GM23338 (cell line): ENCODE measurements around the gene CLRN2. TPM values are rescaled to one million over a fixed set of nuclear protein-coding genes. Genes with fewer than 3 reads are reported as not detected.

Source experiments
- ATAC-seq: fragments of 200-7000 bp; cut with Tn5 transposase; 3 replicates; pipeline ENCODE4 v1.9.1; 2020
- DNase-seq: peaks from one replicate; pipeline ENCODE4 v3.0.0-alpha.2; 2015; ENCODE audit warnings: low spot score
- H2AFZ ChIP-seq: fragments of 200-600 bp; sonication (generic); 2 replicates; pipeline ENCODE4 v1.8.0; 2016; ENCODE audit warnings: antibody characterized with exemption, mild to moderate bottlenecking, moderate library complexity
- H3F3A ChIP-seq: fragments of 200-600 bp; sonication (generic); replicated peaks from 2 replicates; pipeline ENCODE4 v1.8.0; 2017; ENCODE audit warnings: antibody characterized with exemption, mixed run types, low read depth
- H3K27ac ChIP-seq: fragments of 200-600 bp; sonication (generic); 2 replicates; pipeline ENCODE4 v1.6.1; 2016; ENCODE audit warnings: low read depth
- H3K27me3 ChIP-seq: fragments of 200-600 bp; sonication (generic); 2 replicates; pipeline ENCODE4 v1.8.0; 2016; ENCODE audit warnings: mild to moderate bottlenecking, mixed run types, moderate library complexity; ENCODE audit not compliant: insufficient read depth
- H3K36me3 ChIP-seq: fragments of 200-600 bp; sonication (generic); 2 replicates; pipeline ENCODE4 v1.8.0; 2016; ENCODE audit warnings: mild to moderate bottlenecking; ENCODE audit not compliant: insufficient read depth
- H3K4me1 ChIP-seq: fragments of 200-600 bp; sonication (generic); 2 replicates; pipeline ENCODE4 v1.8.0; 2016; ENCODE audit warnings: mild to moderate bottlenecking, moderate library complexity; ENCODE audit not compliant: insufficient read depth
- H3K4me2 ChIP-seq: fragments of 200-600 bp; sonication (generic); 2 replicates; pipeline ENCODE4 v1.7.1; 2017; ENCODE audit warnings: mixed run types
- H3K4me3 ChIP-seq: fragments of 200-600 bp; sonication (generic); 2 replicates; pipeline ENCODE4 v1.6.1; 2016; ENCODE audit warnings: mixed run types
- H3K79me2 ChIP-seq: fragments of 200-600 bp; sonication (generic); replicated peaks from 2 replicates; pipeline ENCODE4 v1.8.0; 2017; ENCODE audit warnings: mild to moderate bottlenecking; ENCODE audit not compliant: insufficient read depth
- H3K9me2 ChIP-seq: fragments of 200-600 bp; sonication (generic); 2 replicates; pipeline ENCODE4 v1.8.0; 2017; ENCODE audit not compliant: insufficient read depth
- H4K20me1 ChIP-seq: fragments of 200-600 bp; sonication (generic); replicated peaks from 2 replicates; pipeline ENCODE4 v1.8.0; 2017; ENCODE audit warnings: mild to moderate bottlenecking; ENCODE audit not compliant: insufficient read depth
- H3K27ac Mint-ChIP-seq: 2 replicates; pipeline ENCODE4 v1.8.0; 2020; ENCODE audit warnings: inconsistent platforms, mild to moderate bottlenecking, moderate library complexity, mixed read lengths
- H3K27me3 Mint-ChIP-seq: 3 replicates; pipeline ENCODE4 v1.8.0; 2022; ENCODE audit warnings: low read depth, mild to moderate bottlenecking, moderate library complexity, mixed read lengths, inconsistent platforms; ENCODE audit not compliant: insufficient read depth, poor library complexity
- H3K36me3 Mint-ChIP-seq: 3 replicates; pipeline ENCODE4 v1.8.0; 2021; ENCODE audit warnings: low read depth, mild to moderate bottlenecking, inconsistent platforms, moderate library complexity, mixed read lengths
- H3K4me1 Mint-ChIP-seq: 3 replicates; pipeline ENCODE4 v1.8.0; 2020; ENCODE audit warnings: mild to moderate bottlenecking, inconsistent platforms, mixed read lengths
- H3K4me3 Mint-ChIP-seq: 3 replicates; pipeline ENCODE4 v1.8.0; 2021; ENCODE audit warnings: moderate library complexity, mild to moderate bottlenecking, inconsistent platforms, mixed read lengths
- H3K9me3 Mint-ChIP-seq: 3 replicates; pipeline ENCODE4 v1.8.0; 2020; ENCODE audit warnings: moderate library complexity, mild to moderate bottlenecking, inconsistent platforms, mixed read lengths
- CREB1 ChIP-seq: fragments of 250-450 bp; sonication (Bioruptor Pico); IDR thresholded peaks from 2 replicates; pipeline ENCODE4 v1.5.0; 2020; ENCODE audit warnings: low read depth, mild to moderate bottlenecking, moderate library complexity
- EZH2 ChIP-seq: fragments of 200-600 bp; sonication (generic); IDR thresholded peaks from one replicate; pipeline ENCODE4 v1.8.0; 2017; ENCODE audit warnings: antibody characterized with exemption, mild to moderate bottlenecking, low read depth; ENCODE audit not compliant: unreplicated experiment
- EZH2phosphoT487 ChIP-seq: fragments of 200-600 bp; sonication (generic); IDR thresholded peaks from one replicate; pipeline ENCODE4 v1.8.1; 2018; ENCODE audit warnings: antibody characterized with exemption; ENCODE audit not compliant: unreplicated experiment
- JUNB ChIP-seq: IDR thresholded peaks from one replicate; pipeline ENCODE4 v1.6.1; 2016; ENCODE audit warnings: antibody characterized with exemption; ENCODE audit not compliant: unreplicated experiment
- NANOG ChIP-seq: IDR thresholded peaks from 2 replicates; pipeline ENCODE4 v1.6.1; 2016; ENCODE audit warnings: antibody characterized with exemption, borderline replicate concordance
- POLR2AphosphoS5 ChIP-seq: IDR thresholded peaks from 2 replicates; pipeline ENCODE4 v1.6.1; 2016; ENCODE audit warnings: antibody characterized with exemption, low read depth
- STAT1 ChIP-seq: IDR thresholded peaks from one replicate; pipeline ENCODE4 v1.6.1; 2016; ENCODE audit warnings: antibody characterized with exemption; ENCODE audit not compliant: unreplicated experiment
- ZNF114 ChIP-seq: fragments of 250-450 bp; sonication (Bioruptor Pico); IDR thresholded peaks from 2 replicates; pipeline ENCODE4 v1.5.0; 2020; ENCODE audit warnings: mild to moderate bottlenecking, moderate library complexity
- ZNF331 ChIP-seq: fragments of 250-450 bp; sonication (Bioruptor Pico); IDR thresholded peaks from 2 replicates; pipeline ENCODE4 v1.5.0; 2020; ENCODE audit warnings: low read depth, mild to moderate bottlenecking, moderate library complexity
- polyA plus RNA-seq: library from polyadenylated mRNA; unstranded; fragments of >200 nt; fragmentation: Nextera tagmentation; extraction: Ambion mirVana; gene quantifications from 2 replicates; pipeline ENCODE4 v1.2.1, GENCODE V29; 2016
- total RNA-seq: library from RNA; depleted of rRNA; stranded (reverse); fragments of >200 nt; shearing (Covaris generic); gene quantifications from 2 replicates; pipeline ENCODE4 v1.2.3, GENCODE V29; 2014
- TF ChIP-seq, protein P1 (sequence below): IDR thresholded peaks from one replicate; pipeline ENCODE4 v1.6.1; 2018; ENCODE audit warnings: antibody characterized with exemption; ENCODE audit not compliant: unreplicated experiment
- TF ChIP-seq, protein P2 (sequence below): IDR thresholded peaks from 2 replicates; pipeline ENCODE4 v1.6.1; 2016; ENCODE audit warnings: antibody characterized with exemption
- TF ChIP-seq, protein P3 (sequence below), 2 experiments: fragments of 200-600 bp in 1 of 2; sonication (generic) in 1 of 2; conservative IDR thresholded peaks; 2 replicates each; pipeline versions ENCODE4 v1.5.1 to v1.6.1; 2016 to 2017; ENCODE audit warnings: antibody characterized with exemption in 2 of 2, low read depth in 2 of 2, mild to moderate bottlenecking in 2 of 2, moderate library complexity in 1 of 2
- TF ChIP-seq, protein P4 (sequence below): fragments of 250-450 bp; sonication (Bioruptor Pico); IDR thresholded peaks from 2 replicates; pipeline ENCODE4 v1.5.0; 2020; ENCODE audit warnings: mild to moderate bottlenecking, moderate library complexity

The CLRN2 gene
- total and polyA plus RNA-seq, 2 experiments from 2014 or later: not detected

DNA sequence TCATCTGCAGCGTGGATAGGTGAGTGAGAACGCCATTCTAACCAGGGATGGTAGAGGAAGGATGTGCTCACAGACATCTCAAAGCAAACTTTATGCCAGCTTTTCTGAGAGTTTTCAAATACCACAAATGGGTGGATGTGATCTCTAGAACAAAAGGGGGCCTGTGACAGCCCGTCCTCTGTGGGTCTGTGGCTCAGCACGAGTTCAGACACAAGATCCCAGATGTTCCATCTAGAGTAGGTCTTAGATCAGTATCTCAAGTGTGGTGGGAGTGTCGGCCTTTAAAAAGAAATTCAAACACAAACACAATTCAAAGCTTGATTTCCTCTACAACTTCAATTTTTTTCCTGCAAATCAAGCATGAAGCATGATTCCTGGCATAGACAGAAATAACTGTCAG is 25.8 kb upstream of the CLRN2 start:
- H3K27ac Mint-ChIP-seq: no peak overlapping the region
- Histone ChIP-seq H3K27me3 (no peaks in the 10 kb centered on the region), H3K36me3 (peaks cover 7% of the 10 kb centered on the region), H2AFZ (no peak overlapping the region), H3K4me3 (no peak overlapping the region), H3K9me2 (no peaks in the 10 kb centered on the region), H3K4me2 (no peak overlapping the region), H3K27ac (no peak overlapping the region), H3K4me1 (no peaks in the 10 kb centered on the region), H3K79me2 (no peaks in the 10 kb centered on the region), H4K20me1 (peaks cover 2% of the 10 kb centered on the region), H3F3A (no peaks in the 10 kb centered on the region)
- TF ChIP-seq POLR2AphosphoS5 (no peak), CREB1 (CRISPR knock-in tag) (no peak), NANOG (no peak), ZNF114 (CRISPR knock-in tag) (no peak), EZH2phosphoT487 (no peak), JUNB (no peak), EZH2 (no peak), ZNF331 (CRISPR knock-in tag) (no peak), STAT1 (no peak)
- TF ChIP-seq, protein P1, sequence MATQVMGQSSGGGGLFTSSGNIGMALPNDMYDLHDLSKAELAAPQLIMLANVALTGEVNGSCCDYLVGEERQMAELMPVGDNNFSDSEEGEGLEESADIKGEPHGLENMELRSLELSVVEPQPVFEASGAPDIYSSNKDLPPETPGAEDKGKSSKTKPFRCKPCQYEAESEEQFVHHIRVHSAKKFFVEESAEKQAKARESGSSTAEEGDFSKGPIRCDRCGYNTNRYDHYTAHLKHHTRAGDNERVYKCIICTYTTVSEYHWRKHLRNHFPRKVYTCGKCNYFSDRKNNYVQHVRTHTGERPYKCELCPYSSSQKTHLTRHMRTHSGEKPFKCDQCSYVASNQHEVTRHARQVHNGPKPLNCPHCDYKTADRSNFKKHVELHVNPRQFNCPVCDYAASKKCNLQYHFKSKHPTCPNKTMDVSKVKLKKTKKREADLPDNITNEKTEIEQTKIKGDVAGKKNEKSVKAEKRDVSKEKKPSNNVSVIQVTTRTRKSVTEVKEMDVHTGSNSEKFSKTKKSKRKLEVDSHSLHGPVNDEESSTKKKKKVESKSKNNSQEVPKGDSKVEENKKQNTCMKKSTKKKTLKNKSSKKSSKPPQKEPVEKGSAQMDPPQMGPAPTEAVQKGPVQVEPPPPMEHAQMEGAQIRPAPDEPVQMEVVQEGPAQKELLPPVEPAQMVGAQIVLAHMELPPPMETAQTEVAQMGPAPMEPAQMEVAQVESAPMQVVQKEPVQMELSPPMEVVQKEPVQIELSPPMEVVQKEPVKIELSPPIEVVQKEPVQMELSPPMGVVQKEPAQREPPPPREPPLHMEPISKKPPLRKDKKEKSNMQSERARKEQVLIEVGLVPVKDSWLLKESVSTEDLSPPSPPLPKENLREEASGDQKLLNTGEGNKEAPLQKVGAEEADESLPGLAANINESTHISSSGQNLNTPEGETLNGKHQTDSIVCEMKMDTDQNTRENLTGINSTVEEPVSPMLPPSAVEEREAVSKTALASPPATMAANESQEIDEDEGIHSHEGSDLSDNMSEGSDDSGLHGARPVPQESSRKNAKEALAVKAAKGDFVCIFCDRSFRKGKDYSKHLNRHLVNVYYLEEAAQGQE: no peak
- TF ChIP-seq, protein P2, sequence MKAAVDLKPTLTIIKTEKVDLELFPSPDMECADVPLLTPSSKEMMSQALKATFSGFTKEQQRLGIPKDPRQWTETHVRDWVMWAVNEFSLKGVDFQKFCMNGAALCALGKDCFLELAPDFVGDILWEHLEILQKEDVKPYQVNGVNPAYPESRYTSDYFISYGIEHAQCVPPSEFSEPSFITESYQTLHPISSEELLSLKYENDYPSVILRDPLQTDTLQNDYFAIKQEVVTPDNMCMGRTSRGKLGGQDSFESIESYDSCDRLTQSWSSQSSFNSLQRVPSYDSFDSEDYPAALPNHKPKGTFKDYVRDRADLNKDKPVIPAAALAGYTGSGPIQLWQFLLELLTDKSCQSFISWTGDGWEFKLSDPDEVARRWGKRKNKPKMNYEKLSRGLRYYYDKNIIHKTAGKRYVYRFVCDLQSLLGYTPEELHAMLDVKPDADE: no peak
- TF ChIP-seq, protein P3, sequence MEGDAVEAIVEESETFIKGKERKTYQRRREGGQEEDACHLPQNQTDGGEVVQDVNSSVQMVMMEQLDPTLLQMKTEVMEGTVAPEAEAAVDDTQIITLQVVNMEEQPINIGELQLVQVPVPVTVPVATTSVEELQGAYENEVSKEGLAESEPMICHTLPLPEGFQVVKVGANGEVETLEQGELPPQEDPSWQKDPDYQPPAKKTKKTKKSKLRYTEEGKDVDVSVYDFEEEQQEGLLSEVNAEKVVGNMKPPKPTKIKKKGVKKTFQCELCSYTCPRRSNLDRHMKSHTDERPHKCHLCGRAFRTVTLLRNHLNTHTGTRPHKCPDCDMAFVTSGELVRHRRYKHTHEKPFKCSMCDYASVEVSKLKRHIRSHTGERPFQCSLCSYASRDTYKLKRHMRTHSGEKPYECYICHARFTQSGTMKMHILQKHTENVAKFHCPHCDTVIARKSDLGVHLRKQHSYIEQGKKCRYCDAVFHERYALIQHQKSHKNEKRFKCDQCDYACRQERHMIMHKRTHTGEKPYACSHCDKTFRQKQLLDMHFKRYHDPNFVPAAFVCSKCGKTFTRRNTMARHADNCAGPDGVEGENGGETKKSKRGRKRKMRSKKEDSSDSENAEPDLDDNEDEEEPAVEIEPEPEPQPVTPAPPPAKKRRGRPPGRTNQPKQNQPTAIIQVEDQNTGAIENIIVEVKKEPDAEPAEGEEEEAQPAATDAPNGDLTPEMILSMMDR (conservative IDR thresholded peaks at IDR 0.05; ENCODE audit: low read depth in 2 of 2): no peak
- TF ChIP-seq, protein P4, sequence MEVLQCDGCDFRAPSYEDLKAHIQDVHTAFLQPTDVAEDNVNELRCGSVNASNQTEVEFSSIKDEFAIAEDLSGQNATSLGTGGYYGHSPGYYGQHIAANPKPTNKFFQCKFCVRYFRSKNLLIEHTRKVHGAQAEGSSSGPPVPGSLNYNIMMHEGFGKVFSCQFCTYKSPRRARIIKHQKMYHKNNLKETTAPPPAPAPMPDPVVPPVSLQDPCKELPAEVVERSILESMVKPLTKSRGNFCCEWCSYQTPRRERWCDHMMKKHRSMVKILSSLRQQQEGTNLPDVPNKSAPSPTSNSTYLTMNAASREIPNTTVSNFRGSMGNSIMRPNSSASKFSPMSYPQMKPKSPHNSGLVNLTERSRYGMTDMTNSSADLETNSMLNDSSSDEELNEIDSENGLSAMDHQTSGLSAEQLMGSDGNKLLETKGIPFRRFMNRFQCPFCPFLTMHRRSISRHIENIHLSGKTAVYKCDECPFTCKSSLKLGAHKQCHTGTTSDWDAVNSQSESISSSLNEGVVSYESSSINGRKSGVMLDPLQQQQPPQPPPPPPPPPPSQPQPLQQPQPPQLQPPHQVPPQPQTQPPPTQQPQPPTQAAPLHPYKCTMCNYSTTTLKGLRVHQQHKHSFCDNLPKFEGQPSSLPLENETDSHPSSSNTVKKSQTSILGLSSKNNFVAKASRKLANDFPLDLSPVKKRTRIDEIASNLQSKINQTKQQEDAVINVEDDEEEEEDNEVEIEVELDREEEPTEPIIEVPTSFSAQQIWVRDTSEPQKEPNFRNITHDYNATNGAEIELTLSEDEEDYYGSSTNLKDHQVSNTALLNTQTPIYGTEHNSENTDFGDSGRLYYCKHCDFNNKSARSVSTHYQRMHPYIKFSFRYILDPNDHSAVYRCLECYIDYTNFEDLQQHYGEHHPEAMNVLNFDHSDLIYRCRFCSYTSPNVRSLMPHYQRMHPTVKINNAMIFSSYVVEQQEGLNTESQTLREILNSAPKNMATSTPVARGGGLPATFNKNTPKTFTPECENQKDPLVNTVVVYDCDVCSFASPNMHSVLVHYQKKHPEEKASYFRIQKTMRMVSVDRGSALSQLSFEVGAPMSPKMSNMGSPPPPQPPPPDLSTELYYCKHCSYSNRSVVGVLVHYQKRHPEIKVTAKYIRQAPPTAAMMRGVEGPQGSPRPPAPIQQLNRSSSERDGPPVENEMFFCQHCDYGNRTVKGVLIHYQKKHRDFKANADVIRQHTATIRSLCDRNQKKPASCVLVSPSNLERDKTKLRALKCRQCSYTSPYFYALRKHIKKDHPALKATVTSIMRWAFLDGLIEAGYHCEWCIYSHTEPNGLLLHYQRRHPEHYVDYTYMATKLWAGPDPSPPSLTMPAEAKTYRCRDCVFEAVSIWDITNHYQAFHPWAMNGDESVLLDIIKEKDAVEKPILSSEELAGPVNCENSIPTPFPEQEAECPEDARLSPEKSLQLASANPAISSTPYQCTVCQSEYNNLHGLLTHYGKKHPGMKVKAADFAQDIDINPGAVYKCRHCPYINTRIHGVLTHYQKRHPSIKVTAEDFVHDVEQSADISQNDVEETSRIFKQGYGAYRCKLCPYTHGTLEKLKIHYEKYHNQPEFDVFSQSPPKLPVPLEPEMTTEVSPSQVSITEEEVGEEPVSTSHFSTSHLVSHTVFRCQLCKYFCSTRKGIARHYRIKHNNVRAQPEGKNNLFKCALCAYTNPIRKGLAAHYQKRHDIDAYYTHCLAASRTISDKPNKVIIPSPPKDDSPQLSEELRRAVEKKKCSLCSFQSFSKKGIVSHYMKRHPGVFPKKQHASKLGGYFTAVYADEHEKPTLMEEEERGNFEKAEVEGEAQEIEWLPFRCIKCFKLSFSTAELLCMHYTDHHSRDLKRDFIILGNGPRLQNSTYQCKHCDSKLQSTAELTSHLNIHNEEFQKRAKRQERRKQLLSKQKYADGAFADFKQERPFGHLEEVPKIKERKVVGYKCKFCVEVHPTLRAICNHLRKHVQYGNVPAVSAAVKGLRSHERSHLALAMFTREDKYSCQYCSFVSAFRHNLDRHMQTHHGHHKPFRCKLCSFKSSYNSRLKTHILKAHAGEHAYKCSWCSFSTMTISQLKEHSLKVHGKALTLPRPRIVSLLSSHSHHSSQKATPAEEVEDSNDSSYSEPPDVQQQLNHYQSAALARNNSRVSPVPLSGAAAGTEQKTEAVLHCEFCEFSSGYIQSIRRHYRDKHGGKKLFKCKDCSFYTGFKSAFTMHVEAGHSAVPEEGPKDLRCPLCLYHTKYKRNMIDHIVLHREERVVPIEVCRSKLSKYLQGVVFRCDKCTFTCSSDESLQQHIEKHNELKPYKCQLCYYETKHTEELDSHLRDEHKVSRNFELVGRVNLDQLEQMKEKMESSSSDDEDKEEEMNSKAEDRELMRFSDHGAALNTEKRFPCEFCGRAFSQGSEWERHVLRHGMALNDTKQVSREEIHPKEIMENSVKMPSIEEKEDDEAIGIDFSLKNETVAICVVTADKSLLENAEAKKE (CRISPR knock-in tag): no peak
- no peak for DNase-seq
- peaks cover 2% of the 10 kb centered on the region for H3K27me3 Mint-ChIP-seq
- ATAC-seq: no peak
- H3K9me3 Mint-ChIP-seq: no peaks in the 10 kb centered on the region
- H3K4me3 Mint-ChIP-seq: no peak overlapping the region
- H3K4me1 Mint-ChIP-seq: peaks cover under 1% of the 10 kb centered on the region; the same call in 2 of the 3 replicates
- peaks cover 55% of the 10 kb centered on the region for H3K36me3 Mint-ChIP-seq
